ENCODE results near the gene CHRNA4. TPM values are rescaled to one million over a fixed set of nuclear protein-coding genes. Genes with fewer than 3 reads are reported as not detected.

CHRNA4 gene
- total and polyA plus RNA-seq, 2 of the 13 experiments (the other 11 are each of a cell fraction or from before 2014, with no cell fraction given): not detected

DNA sequence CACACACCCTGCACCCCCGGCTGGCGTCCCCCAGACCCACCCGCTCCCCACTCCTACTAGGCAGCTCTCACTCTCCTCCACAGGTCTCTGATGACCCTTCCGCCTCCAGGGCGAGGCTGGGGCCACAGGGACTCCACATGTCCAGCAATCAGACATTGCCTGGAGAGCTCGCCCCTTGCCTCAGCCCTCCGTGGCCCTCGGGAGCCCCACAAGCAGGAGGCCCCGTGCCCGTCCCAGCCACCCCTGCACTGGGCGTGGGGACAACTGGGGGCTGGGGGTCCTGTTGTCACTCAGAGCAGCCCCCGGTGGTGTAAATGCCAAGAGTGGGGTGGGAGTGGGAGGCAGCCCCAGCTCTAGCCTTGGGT is 66.6 kb downstream of the CHRNA4 start:
- no peaks in the 10 kb centered on the region; a peak in 1 of 5 replicates for H3K36me3 ChIP-seq (replicated peaks in 1 of 2; ENCODE audit: control insufficient read depth in 1 of 2, insufficient read depth in 2 of 2, low read length in 2 of 2)
- no peak overlapping the region for H3K9ac ChIP-seq (ENCODE audit: insufficient read depth, low read depth, low read length)
- ATAC-seq (no peak), DNase-seq (ENCODE audit: low spot score) (no peak), FAIRE-seq (no peak)
- BruUV-seq (replicated peaks): no TSS peak
- TF ChIP-seq ZNF354B (CRISPR knock-in tag; IDR thresholded peaks at IDR 0.05): no peak
- no peak for TF ChIP-seq ZNF547 (CRISPR knock-in tag; IDR thresholded peaks at IDR 0.05)
- no peak overlapping the region for H3K4me3 ChIP-seq (replicated peaks in 1 of 3; ENCODE audit: insufficient read depth in 1 of 3, low read depth in 2 of 3, low read length in 3 of 3)
- no peaks in the 10 kb centered on the region for H3K79me2 ChIP-seq (ENCODE audit: insufficient read depth, low read length)
- no peaks in the 10 kb centered on the region for H3K9me3 ChIP-seq (ENCODE audit: low read length)
- H3K27ac ChIP-seq (ENCODE audit: extremely low read length, insufficient read depth, low read length): no peak overlapping the region
- in situ Hi-C loops (cut with HindIII; ENCODE audit: extremely low pct_ligation_motif_present, low pct_unique_long_range_greater_than_20kb): no loop called here
- peaks cover 23 to 73% of the 10 kb centered on the region in 2 experiments; a peak in 4 of 5 replicates for H3K27me3 ChIP-seq (ENCODE audit: control insufficient read depth in 1 of 2, insufficient read depth in 2 of 2, low read length in 2 of 2)
- H4K20me1 ChIP-seq (ENCODE audit: insufficient read depth, low read length): peaks cover 6% of the 10 kb centered on the region; the same call in 1 of the 2 replicates
- 26% methylated on average over 10 of the region's 12 CpGs for WGBS (ENCODE audit: low lambda C conversion rate)
- no peak overlapping the region for H2AFZ ChIP-seq (ENCODE audit: low read length)
- H3K4me1 ChIP-seq (ENCODE audit: insufficient read depth, low read length): peaks cover 15% of the 10 kb centered on the region
- intact Hi-C loops (cut with micrococcal nuclease; ENCODE audit: unreplicated experiment): loop anchor here (5.0 kb wide), 2 partner anchors 72 to 112 kb away; no protein-coding TSS in a partner anchor
- CTCF ChIA-PET (ENCODE audit: low intra/inter-chr PET ratio, low total read pairs): no interaction called here
- POLR2A ChIA-PET: no interaction called here
- H3K4me2 ChIP-seq (ENCODE audit: low read depth, low read length): no peak overlapping the region

DNA sequence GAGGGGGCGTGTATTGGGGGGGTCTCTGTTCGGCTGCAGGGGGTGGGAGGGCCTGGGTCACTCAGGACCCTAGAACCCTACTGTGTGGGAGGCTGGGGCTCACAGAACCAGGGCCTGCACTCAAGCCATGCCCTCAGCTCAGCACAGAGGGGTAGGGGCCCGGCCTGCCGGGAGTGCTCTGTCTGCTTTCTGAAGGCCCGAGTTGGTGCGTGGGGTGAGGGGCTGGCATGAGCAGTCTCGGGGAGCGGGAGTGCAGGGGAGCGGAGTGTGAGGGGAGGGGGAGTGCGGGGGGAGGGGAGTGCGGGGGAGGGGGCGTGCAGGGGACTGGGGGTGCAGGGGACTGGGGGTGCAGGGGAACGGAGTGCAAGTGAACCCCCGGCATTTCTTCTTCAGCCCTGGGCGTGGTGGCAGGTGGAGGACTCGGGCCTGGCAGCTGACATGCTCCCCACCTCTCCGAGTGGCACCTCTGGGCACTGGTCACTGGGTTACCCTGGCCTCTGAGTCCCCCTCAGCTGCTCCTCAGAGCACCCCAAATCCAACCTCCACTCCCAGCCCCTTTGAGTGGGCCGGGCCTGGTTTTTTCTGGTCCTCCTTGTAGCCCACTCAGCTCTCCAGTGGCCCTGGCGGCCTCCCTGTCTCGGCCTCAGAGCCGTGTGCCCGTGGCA is 67.1 kb downstream of the CHRNA4 start:
- Histone ChIP-seq H3K27me3 (ENCODE audit: control insufficient read depth in 1 of 2, insufficient read depth in 2 of 2, low read length in 2 of 2) (peaks cover 21 to 68% of the 10 kb centered on the region in 2 experiments; a peak in 4 of 5 replicates), H3K4me1 (ENCODE audit: insufficient read depth, low read length) (peaks cover 15% of the 10 kb centered on the region), H3K9ac (ENCODE audit: insufficient read depth, low read depth, low read length) (no peak overlapping the region), H3K79me2 (ENCODE audit: insufficient read depth, low read length) (no peaks in the 10 kb centered on the region), H3K36me3 (replicated peaks in 1 of 2; ENCODE audit: control insufficient read depth in 1 of 2, insufficient read depth in 2 of 2, low read length in 2 of 2) (peaks cover 0 to under 1% of the 10 kb centered on the region in 2 experiments; a peak in 2 of 5 replicates), H3K4me2 (ENCODE audit: low read depth, low read length) (no peak overlapping the region), H3K4me3 (replicated peaks in 1 of 3; ENCODE audit: insufficient read depth in 1 of 3, low read depth in 2 of 3, low read length in 3 of 3) (no peak overlapping the region), H3K27ac (ENCODE audit: extremely low read length, insufficient read depth, low read length) (no peak overlapping the region), H2AFZ (ENCODE audit: low read length) (no peak overlapping the region), H3K9me3 (ENCODE audit: low read length) (no peaks in the 10 kb centered on the region), H4K20me1 (ENCODE audit: insufficient read depth, low read length) (peaks cover 6% of the 10 kb centered on the region; the same call in 1 of the 2 replicates)
- ChIA-PET POLR2A (no interaction called here), CTCF (ENCODE audit: low intra/inter-chr PET ratio, low total read pairs) (no interaction called here)
- TF ChIP-seq SIN3B (IDR thresholded peaks at IDR 0.05; ENCODE audit: low read length) (no peak), ZNF564 (CRISPR knock-in tag; IDR thresholded peaks at IDR 0.05) (no peak), ZNF577 (CRISPR knock-in tag; IDR thresholded peaks at IDR 0.05; ENCODE audit: borderline replicate concordance, low read depth) (no peak), KLF11 (CRISPR knock-in tag; IDR thresholded peaks at IDR 0.05) (no peak), FOXC1 (CRISPR knock-in tag; IDR thresholded peaks at IDR 0.05; ENCODE audit: borderline replicate concordance) (no peak), CEBPB (IDR thresholded peaks at IDR 0.05; ENCODE audit: borderline replicate concordance, low read depth, low read length) (no peak)
- TF ChIP-seq, protein P1, sequence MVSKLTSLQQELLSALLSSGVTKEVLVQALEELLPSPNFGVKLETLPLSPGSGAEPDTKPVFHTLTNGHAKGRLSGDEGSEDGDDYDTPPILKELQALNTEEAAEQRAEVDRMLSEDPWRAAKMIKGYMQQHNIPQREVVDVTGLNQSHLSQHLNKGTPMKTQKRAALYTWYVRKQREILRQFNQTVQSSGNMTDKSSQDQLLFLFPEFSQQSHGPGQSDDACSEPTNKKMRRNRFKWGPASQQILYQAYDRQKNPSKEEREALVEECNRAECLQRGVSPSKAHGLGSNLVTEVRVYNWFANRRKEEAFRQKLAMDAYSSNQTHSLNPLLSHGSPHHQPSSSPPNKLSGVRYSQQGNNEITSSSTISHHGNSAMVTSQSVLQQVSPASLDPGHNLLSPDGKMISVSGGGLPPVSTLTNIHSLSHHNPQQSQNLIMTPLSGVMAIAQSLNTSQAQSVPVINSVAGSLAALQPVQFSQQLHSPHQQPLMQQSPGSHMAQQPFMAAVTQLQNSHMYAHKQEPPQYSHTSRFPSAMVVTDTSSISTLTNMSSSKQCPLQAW (CRISPR knock-in tag; IDR thresholded peaks at IDR 0.05): no peak
- TF ChIP-seq, protein P2, sequence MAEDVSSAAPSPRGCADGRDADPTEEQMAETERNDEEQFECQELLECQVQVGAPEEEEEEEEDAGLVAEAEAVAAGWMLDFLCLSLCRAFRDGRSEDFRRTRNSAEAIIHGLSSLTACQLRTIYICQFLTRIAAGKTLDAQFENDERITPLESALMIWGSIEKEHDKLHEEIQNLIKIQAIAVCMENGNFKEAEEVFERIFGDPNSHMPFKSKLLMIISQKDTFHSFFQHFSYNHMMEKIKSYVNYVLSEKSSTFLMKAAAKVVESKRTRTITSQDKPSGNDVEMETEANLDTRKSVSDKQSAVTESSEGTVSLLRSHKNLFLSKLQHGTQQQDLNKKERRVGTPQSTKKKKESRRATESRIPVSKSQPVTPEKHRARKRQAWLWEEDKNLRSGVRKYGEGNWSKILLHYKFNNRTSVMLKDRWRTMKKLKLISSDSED (CRISPR knock-in tag; IDR thresholded peaks at IDR 0.05): no peak
- FAIRE-seq (no peak), ATAC-seq (no peak), DNase-seq (ENCODE audit: low spot score) (no peak)
- WGBS (ENCODE audit: low lambda C conversion rate): 39% methylated on average over 22 of the region's 22 CpGs
- intact Hi-C loops (cut with micrococcal nuclease; ENCODE audit: unreplicated experiment): loop anchor here (5.0 kb wide), 2 partner anchors 72 to 112 kb away; no protein-coding TSS in a partner anchor
- in situ Hi-C loops (cut with HindIII; ENCODE audit: extremely low pct_ligation_motif_present, low pct_unique_long_range_greater_than_20kb): no loop called here
- no TSS peak for BruUV-seq (replicated peaks)
